Neural progenitor cell (in vitro differentiated cells): ENCODE data around the gene MFAP3L.
A peak's percentile ranks its signal among the peaks of the same experiment; 100 is the strongest.

Source experiments
- CTCF ChIP-seq: fragments of 200-600 bp; sonication (generic); IDR thresholded peaks from 2 replicates; pipeline ENCODE4 v1.5.1; 2017; ENCODE audit warnings: antibody characterized with exemption, mild to moderate bottlenecking
- EZH2 ChIP-seq: fragments of 200-600 bp; sonication (generic); IDR thresholded peaks from 2 replicates; pipeline ENCODE4 v1.6.1; 2017; ENCODE audit warnings: antibody characterized with exemption, mild to moderate bottlenecking, moderate library complexity
- EZH2phosphoT487 ChIP-seq: fragments of 200-600 bp; sonication (generic); IDR thresholded peaks from 2 replicates; pipeline ENCODE4 v1.6.1; 2017; ENCODE audit warnings: antibody characterized with exemption

GRCh38 chr4:170047771-170048354, 21.7 kb upstream of the MFAP3L start:
- TF ChIP-seq CTCF (peak; percentile 85), EZH2 (no peak), EZH2phosphoT487 (no peak)
